WTC11 (cell line): ENCODE results near the gene CXCL17.

Experiments
- ATF2 ChIP-seq: sonication (generic); formaldehyde crosslinking; IDR thresholded peaks from 2 replicates; pipeline ENCODE4 v1.8.1; 2022; ENCODE audit warnings: low read depth, missing genetic modification reagents, borderline replicate concordance
- CTCF ChIP-seq: fragments of 200-600 bp; IDR thresholded peaks from 2 replicates; pipeline ENCODE4 v1.8.0; 2022; ENCODE audit warnings: antibody characterized with exemption
- JUN ChIP-seq: sonication (generic); formaldehyde crosslinking; IDR thresholded peaks from 2 replicates; pipeline ENCODE4 v1.8.0; 2023; ENCODE audit warnings: mild to moderate bottlenecking, missing genetic modification reagents
- MXD4 ChIP-seq: fragments of 250-450 bp; sonication (Bioruptor Pico); IDR thresholded peaks from 2 replicates; pipeline ENCODE4 v1.8.0; 2021; ENCODE audit warnings: mild to moderate bottlenecking, moderate library complexity, borderline replicate concordance
- SOX15 ChIP-seq: fragments of 250-450 bp; sonication (Bioruptor Pico); IDR thresholded peaks from 2 replicates; pipeline ENCODE4 v1.9.0; 2021; ENCODE audit warnings: mild to moderate bottlenecking
- TEAD4 ChIP-seq: sonication (generic); formaldehyde crosslinking; IDR thresholded peaks from 2 replicates; pipeline ENCODE4 v1.8.0; 2022; ENCODE audit warnings: mild to moderate bottlenecking, missing genetic modification reagents
- ZNF671 ChIP-seq: fragments of 250-450 bp; sonication (Bioruptor Pico); IDR thresholded peaks from 2 replicates; pipeline ENCODE4 v1.8.0; 2021; ENCODE audit warnings: mild to moderate bottlenecking

- no peak for TF ChIP-seq CTCF
- TF ChIP-seq SOX15 (CRISPR knock-in tag): no peak
- TF ChIP-seq MXD4 (CRISPR knock-in tag): no peak
- no peak for TF ChIP-seq JUN
- TF ChIP-seq ATF2 (CRISPR knock-in tag): no peak
- no peak for TF ChIP-seq TEAD4 (CRISPR knock-in tag)
- no peak for TF ChIP-seq ZNF671 (CRISPR knock-in tag)
Measured at GRCh38 chr19:42478765-42479311, 36.1 kb upstream of the CXCL17 start.
